Astrocyte of the spinal cord (primary cell): ENCODE results near the gene RPLP2.

ENCODE experiments used
- DNase-seq: peaks from one replicate; pipeline ENCODE4 v3.0.0; 2011; ENCODE audit warnings: low read depth, low spot score
- H3K4me3 ChIP-seq: 2 replicates; pipeline ENCODE4 v1.5.1; 2011; ENCODE audit warnings: low read depth, mild to moderate bottlenecking, low read length, moderate library complexity
- in situ Hi-C: cut with HindIII; loops from 2 replicates; pipeline ENCODE4 v1.10.0; 2017; ENCODE audit warnings: low sequenced_read_pairs
- TF ChIP-seq, protein P1 (sequence below): IDR thresholded peaks from 2 replicates; pipeline ENCODE4 v1.5.1; 2012; ENCODE audit warnings: low read depth, mild to moderate bottlenecking, low read length, inconsistent platforms

The RPLP2 gene

DNA sequence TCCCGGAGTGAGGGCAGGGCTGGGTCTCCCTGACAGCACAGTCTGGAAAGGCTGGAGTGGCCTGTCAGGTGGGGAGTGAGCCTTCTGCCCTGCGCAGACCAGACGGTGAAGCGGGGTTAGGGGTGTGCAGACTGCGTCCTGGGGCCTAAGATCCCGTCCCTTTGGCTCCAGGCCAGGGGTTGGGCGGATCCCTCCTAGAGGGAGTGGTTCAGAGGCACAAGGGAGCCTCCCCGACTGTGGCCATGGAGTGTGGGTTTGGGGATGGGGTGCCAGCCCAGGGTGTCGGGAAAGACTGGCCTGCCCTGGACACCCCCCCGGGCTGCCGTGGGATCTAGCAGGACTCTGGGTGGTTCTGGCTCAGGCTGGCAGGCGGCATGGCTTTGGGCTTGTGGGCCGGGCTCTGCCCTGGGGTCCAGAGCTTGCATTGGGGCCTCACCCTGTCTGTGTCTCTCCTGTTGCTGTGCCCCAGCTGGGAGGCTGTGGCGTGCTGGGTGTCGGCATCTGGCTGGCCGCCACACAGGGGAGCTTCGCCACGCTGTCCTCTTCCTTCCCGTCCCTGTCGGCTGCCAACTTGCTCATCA, 52.4 kb downstream of the RPLP2 start:
- TF ChIP-seq, protein P1, sequence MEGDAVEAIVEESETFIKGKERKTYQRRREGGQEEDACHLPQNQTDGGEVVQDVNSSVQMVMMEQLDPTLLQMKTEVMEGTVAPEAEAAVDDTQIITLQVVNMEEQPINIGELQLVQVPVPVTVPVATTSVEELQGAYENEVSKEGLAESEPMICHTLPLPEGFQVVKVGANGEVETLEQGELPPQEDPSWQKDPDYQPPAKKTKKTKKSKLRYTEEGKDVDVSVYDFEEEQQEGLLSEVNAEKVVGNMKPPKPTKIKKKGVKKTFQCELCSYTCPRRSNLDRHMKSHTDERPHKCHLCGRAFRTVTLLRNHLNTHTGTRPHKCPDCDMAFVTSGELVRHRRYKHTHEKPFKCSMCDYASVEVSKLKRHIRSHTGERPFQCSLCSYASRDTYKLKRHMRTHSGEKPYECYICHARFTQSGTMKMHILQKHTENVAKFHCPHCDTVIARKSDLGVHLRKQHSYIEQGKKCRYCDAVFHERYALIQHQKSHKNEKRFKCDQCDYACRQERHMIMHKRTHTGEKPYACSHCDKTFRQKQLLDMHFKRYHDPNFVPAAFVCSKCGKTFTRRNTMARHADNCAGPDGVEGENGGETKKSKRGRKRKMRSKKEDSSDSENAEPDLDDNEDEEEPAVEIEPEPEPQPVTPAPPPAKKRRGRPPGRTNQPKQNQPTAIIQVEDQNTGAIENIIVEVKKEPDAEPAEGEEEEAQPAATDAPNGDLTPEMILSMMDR, result no peak
- no peak for DNase-seq
- in situ Hi-C loops, result no loop called here
- no peak overlapping the region for H3K4me3 ChIP-seq
